Measurements from ENCODE around the gene FAM89A.
"Not testable (repeated sequence)": the region's sequence is repeated elsewhere in the genome, so short reads cannot be mapped to it uniquely, and the experiment has no call there.

Gene FAM89A

DNA sequence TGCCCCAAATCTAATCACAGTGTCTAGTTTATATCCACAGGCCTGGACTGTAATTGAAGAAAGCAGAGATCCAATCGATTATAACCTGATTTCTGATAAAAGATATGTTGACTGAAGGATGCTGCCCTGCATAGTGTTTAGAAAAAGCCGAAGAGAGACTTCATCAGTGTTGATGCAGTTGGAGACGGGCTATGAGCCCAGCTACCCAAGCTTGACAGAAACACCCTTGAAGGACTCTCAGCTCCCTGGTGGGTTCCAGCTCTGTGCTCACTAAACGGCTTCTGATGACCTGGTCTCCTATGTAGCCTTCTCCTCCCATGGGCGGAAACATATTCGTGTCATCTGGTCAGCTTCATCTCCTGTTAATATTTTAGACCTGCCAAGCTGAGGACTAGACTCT lies 10.2 kb downstream of the FAM89A start:
- no peak for DNase-seq

DNA sequence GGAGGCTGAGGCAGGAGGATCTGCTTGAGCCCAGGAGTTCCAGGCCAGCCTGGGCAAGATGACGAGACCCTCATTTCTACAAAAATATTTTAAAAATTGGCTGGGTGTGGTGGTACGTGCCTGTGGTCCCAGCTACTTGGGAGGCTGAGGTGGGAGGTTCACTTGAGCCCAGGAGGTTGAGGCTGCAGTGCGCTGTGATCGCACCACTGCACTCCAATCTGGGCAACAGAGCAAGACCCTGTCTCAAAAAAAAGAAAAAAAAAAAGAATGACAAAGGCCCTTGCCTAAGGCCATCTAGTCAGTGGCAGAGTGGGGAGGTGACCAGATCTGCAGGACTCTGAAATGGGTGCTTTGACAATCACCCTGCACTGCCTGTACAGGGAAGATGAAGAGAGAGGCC lies 10.8 kb downstream of the FAM89A start:
- not testable (repeated sequence) for DNase-seq

DNA sequence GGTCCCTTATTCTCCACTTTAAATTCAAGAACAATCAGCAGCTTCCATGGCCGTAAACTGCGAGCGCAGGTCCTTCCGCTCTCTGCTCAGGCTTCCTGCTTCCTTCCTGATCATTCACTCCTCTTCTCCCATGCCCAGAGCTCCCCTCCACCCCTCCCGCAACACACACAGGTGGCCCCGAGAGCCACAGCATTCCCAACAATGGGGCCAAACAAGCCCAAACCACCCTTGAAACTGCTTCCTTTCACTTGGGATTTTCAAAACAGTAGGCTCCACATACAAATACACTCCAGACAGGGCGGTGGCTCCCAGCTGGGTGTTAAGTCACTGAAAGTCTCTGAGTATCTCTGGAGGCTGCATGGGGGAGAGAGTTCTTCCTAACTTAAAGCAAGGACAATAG lies 11.4 kb downstream of the FAM89A start:
- DNase-seq, result no peak

DNA sequence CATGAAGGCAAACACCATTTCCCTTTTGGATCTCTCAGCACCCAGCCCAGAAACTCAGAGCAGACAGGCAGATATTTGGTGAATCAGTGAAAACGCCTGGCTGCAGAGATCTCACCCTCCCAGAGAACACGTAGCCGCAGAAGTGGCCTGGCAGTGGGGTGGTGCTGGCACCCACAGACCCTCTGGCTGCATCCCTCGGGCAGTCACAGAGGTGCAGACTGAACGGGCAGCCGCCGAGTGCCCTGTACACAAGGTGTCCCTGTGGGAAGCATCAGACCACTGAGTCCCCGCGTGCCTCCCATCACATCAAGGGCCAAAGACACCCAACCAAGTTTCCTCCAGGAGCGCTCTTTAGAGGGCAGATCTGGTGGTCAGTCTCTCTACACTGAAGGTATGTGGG lies 12.1 kb downstream of the FAM89A start:
- DNase-seq, result no peak

- DNase-seq, result no peak
These were observed 12.7 kb downstream of the FAM89A start for GRCh38 chr1:231027136-231027925.

GRCh38 chr1:231026576-231026975 lies 13.5 kb downstream of the FAM89A start:
- DNase-seq, result no peak

GRCh38 chr1:231023150-231023549 lies 16.9 kb downstream of the FAM89A start:
- DNase-seq, result no peak

GRCh38 chr1:231022543-231022942 lies 17.5 kb downstream of the FAM89A start:
- DNase-seq, result not testable (repeated sequence)

- DNase-seq, result no peak
These were observed 18.5 kb downstream of the FAM89A start for GRCh38 chr1:231021540-231022031.

DNA sequence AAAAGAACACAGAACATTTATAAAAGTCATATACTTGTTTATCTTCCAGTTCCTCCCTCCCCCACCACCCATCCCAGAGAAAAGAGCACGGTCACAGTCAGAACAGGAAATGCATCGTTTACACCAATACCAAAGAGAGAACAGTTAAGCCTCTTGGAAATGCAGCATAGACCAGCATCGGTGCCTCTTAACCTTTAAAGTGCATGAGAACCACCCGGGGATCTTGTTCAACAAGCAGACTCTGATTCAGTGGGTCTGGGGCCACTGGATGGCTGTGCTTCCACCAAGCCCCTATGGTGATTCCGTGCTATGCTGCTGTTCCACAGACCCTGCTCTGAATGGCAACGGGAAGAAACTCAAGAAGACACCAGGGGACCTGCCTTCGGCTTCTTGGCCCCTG lies 19.2 kb downstream of the FAM89A start:
- DNase-seq, result no peak

GRCh38 chr1:231020139-231020601 lies 19.9 kb downstream of the FAM89A start:
- peak; percentile 17 for DNase-seq

DNA sequence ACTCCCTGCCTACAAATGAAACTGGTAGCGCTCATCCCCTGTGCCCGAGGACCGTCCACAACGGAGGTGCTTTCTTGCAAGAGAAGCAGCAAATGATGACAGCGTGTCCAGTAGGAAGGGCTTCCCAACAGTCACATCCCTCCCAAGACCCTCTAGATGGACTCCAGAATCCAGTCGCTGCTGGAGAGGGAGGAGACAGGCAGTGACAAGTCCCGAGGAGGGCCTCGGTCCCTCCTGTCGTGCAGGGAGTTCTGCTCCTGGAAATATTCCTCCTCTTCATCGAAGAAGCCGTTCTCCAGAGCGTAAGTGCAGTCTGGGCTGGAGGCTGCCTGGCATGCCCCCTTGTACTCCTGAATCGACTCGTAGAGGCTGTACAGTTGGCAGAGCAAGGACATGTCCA lies 20.3 kb downstream of the FAM89A start:
- no peak for DNase-seq

- no peak for DNase-seq
These were observed 23.1 kb downstream of the FAM89A start for GRCh38 chr1:231016966-231017365.

DNA sequence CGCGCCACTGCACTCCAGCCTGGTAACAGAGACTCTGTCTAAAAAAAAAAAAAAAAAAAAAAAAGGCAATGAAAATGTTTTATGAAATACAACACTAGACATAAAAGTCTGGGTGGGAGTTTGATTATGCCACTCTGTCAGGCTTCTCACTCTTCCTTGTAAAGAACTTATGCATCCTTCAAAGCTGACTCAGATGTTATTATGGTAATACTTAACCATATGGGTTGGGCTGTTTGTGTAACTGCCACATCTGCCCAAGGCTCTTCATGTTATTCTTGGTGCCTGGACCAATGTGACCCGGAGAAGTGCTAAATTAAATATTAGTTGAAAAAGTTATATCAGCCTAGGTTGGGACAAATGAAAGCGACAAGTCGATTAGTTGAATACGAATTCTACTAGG lies 23.8 kb downstream of the FAM89A start:
- DNase-seq, result no peak

DNA sequence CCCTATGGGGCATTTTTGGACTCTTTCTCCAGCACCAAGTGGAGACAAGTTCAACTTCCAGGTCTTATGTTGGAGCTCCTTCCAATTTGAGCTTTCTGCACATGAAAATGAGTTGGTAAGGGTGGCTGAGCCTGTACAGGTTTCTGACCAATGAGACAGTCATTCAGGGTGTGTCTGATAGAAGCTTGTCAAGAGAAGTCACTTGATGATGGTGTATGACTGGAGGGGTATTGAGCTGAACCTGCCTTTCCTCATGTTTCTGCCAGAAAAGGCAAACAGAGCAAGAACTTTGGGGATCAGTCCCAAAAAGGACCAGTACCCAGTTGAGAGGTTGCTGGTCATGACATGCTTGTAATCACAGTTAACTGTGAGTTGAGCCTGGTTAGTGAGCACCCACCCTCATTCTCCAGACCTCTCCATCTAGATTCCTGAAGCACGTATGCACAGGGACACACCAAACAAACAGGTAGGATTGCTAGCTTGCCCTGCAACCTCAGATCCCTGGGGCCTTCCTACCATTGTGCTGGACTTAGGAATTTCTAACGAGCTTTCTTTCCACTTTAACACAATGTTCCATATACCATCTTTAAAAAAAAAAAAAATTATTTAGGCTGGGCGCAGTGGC lies 26.6 kb downstream of the FAM89A start:
- no peak for DNase-seq

GRCh38 chr1:231011963-231012362 lies 28.1 kb downstream of the FAM89A start:
- DNase-seq, result no peak

DNA sequence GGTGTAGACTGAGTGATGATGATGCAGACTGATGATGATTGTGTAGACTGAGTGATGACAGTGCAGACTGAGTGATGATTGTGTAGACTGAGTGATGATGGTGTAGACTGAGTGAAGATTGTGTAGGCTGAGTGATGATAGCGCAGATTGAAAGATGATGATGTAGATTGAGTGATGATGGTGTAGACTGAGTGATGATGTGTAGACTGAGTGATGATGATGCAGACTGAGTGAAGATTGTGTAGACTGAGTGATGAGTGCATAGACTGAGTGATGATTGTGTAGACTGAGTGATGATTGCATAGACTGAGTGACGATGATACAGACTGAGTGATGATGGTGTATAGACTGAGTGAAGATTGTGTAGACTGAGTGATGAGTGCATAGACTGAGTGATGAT lies 28.7 kb downstream of the FAM89A start:
- DNase-seq, result no peak

GRCh38 chr1:231007535-231007934 lies 32.5 kb downstream of the FAM89A start:
- not testable (repeated sequence) for DNase-seq

DNA sequence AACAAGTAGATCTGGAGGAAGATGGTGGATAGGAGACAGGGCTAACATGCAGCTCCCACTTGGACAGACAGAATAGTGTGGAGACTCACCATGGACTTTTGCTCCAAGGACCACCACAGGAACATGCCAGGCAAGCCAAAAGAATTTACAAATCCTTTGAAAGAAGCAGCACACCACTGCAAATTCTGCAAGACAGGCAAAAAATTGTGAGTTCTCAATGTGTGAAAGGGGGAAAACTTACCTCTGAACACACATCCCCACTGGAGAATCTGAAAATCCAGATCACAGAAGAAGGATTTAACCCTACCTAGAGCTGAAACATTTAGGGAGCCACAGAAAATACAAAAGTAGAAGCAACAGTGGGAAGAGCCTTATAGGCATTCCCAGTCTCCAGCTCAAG lies 38.2 kb downstream of the FAM89A start:
- DNase-seq, result no peak

GRCh38 chr1:231000639-231001038 lies 39.4 kb downstream of the FAM89A start:
- no peak for DNase-seq

- DNase-seq, result no peak
These were observed 39.9 kb downstream of the FAM89A start for GRCh38 chr1:231000201-231000600.

DNA sequence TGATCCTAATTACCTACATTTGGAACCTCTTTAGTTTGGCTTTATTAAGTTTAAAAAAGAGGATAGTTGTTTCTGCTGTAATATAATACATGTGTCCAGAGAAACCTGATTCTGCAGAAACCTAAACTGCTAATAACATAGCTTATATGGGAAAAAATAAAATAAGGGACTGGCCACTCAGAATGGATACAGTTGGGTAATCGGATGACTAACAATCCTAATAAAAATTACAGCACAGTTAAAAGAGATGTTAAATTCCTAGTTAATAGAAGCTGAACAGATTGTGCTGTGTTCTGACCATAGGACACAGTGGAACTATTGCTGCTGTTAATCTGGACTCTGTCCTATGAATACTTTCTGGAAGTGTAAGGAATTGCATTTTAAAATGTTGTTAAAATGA lies 45.2 kb downstream of the FAM89A start:
- DNase-seq, result no peak

DNA sequence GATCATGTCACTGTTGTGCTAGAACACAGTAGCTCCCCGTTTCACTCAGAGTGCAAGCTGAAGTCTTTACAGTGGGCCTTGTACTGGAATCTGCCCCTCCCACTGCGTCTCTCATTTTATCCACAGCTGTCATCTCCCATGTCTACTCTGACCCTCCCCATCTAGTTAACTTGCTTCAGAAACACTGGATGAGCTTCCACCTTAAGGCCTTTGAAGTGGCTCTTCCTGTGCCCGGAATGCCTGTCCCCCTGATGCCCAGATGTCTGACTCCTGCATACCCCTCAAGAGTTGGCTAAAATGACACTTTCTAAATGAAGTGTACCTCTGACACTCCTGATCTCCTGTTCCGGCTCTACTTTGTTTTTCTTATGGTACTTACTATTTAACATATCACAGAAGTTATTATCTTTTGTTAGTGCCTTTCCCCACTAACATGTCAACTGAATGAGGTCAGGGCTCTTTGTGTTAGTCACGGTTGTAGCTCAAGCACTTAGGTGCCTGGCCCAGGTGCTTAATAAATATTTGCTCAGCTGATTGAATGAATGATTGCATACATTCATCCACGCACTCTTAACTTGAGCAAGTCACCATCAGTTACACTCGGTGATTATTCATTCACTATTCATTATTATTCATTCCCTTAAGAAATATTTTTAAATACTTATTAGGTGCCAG lies 47.8 kb downstream of the FAM89A start:
- no peak for DNase-seq

DNA sequence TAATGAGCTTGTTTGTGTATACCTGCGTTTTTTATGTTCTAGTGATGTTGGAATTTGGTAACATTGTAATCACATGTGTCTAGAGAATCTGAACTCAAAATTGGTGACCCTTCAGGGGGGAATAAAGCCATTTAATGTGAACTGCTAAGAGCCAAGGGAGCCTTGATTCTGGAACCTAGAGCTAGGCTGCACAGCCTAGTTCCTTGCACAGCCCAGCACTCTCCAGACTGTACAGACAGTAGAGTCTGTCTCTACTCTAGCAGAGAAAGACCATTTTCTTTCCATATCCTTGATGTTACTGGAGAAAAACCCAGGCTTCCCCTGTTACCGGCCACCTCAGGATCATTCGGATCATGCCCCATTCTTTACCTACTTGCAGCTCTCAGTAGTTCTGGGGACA lies 52.6 kb downstream of the FAM89A start:
- no peak for DNase-seq
